SK-N-SH (cell line): ENCODE data around the gene SH3BGRL3. TPM values are rescaled to one million over a fixed set of nuclear protein-coding genes. Genes with fewer than 3 reads are reported as not detected.
"Not testable (repeated sequence)": the region's sequence is repeated elsewhere in the genome, so short reads cannot be mapped to it uniquely, and the experiment has no call there.

Source experiments
- CTCF ChIA-PET: fragments of 300-600, 350-600 bp; formaldehyde crosslinking; extraction: SDS; loops from one replicate; lab custom pipeline; 2021; lab: Yijun Ruan, JAX
- POLR2A ChIA-PET: fragments of 350-600 bp; sonication (Branson Sonifier 250); formaldehyde crosslinking; extraction: SDS; loops from one replicate; lab custom pipeline; 2020; ENCODE audit warnings: antibody characterized with exemption, inconsistent platforms; lab: Yijun Ruan, JAX
- DNase-seq: peaks from one replicate; pipeline ENCODE4 v3.0.0; 2012
- H2AFZ ChIP-seq: fragments of 200-600 bp; sonication (generic); 2 replicates; pipeline ENCODE4 v1.8.1; 2016; ENCODE audit warnings: antibody characterized with exemption, mild to moderate bottlenecking, low read depth
- H3F3A ChIP-seq: fragments of 200-600 bp; sonication (generic); replicated peaks from 2 replicates; pipeline ENCODE3; 2016; ENCODE audit warnings: antibody characterized with exemption, mild to moderate bottlenecking; ENCODE audit not compliant: insufficient read depth
- H3K27ac ChIP-seq, 2 experiments: fragments of 200-500 bp in 1 of 2; fragments of 200-600 bp in 1 of 2; sonication (Bioruptor generic) in 1 of 2; sonication (generic), shearing (Covaris generic) in 1 of 2; 2 replicates each; pipeline versions ENCODE4 v1.5.1 to v1.6.1; 2014 to 2016; ENCODE audit warnings: low read depth in 2 of 2, inconsistent platforms in 1 of 2, low read length in 1 of 2, mild to moderate bottlenecking in 1 of 2, mixed read lengths in 1 of 2
- H3K27me3 ChIP-seq: fragments of 200-600 bp; sonication (generic), shearing (Covaris generic); 2 replicates; pipeline ENCODE4 v1.6.1; 2016; ENCODE audit warnings: mixed run types; ENCODE audit not compliant: insufficient read depth
- H3K36me3 ChIP-seq, 2 experiments: fragments of 200-500 bp in 1 of 2; fragments of 200-600 bp in 1 of 2; sonication (Bioruptor generic) in 1 of 2; sonication (generic) in 1 of 2; replicated peaks in 1 of 2; 2 replicates each; pipeline versions ENCODE3 to v1.5.1; 2014 to 2016; ENCODE audit warnings: low read length in 1 of 2, mild to moderate bottlenecking in 1 of 2; ENCODE audit not compliant: insufficient read depth in 2 of 2, control insufficient read depth in 1 of 2
- H3K4me1 ChIP-seq, 2 experiments: fragments of 200-500 bp in 1 of 2; fragments of 200-600 bp in 1 of 2; sonication (Bioruptor generic) in 1 of 2; sonication (generic), shearing (Covaris generic) in 1 of 2; 2 replicates each; pipeline versions ENCODE4 v1.5.1 to v1.6.1; 2014 to 2016; ENCODE audit warnings: low read depth in 1 of 2, low read length in 1 of 2, mixed run types in 1 of 2; ENCODE audit not compliant: insufficient read depth in 2 of 2, control insufficient read depth in 1 of 2
- H3K4me2 ChIP-seq: fragments of 200-600 bp; sonication (generic), shearing (Covaris generic); 2 replicates; pipeline ENCODE4 v1.6.1; 2017; ENCODE audit warnings: mixed run types
- H3K4me3 ChIP-seq, 2 experiments: fragments of 200-500 bp in 1 of 2; fragments of 200-600 bp in 1 of 2; sonication (Bioruptor generic) in 1 of 2; sonication (generic), shearing (Covaris generic) in 1 of 2; 2 replicates each; pipeline versions ENCODE4 v1.5.1 to v1.8.1; 2014 to 2016; ENCODE audit warnings: low read depth in 2 of 2, inconsistent platforms in 1 of 2, low read length in 1 of 2, mild to moderate bottlenecking in 1 of 2, mixed read lengths in 1 of 2, moderate library complexity in 1 of 2
- H3K79me2 ChIP-seq: fragments of 200-600 bp; sonication (generic); 2 replicates; pipeline ENCODE4 v1.8.1; 2017; ENCODE audit warnings: mild to moderate bottlenecking; ENCODE audit not compliant: insufficient read depth
- H3K9ac ChIP-seq: fragments of 200-600 bp; sonication (generic); 2 replicates; pipeline ENCODE4 v1.6.1; 2017; ENCODE audit warnings: mixed run types
- H3K9me2 ChIP-seq: fragments of 200-600 bp; sonication (generic); 2 replicates; pipeline ENCODE4 v1.6.1; 2017; ENCODE audit warnings: mixed run types
- H3K9me3 ChIP-seq: fragments of 200-600 bp; sonication (generic); 2 replicates; pipeline ENCODE4 v1.6.1; 2017; ENCODE audit warnings: mixed run types, mild to moderate bottlenecking, moderate library complexity
- H4K20me1 ChIP-seq: fragments of 200-600 bp; sonication (generic); 2 replicates; pipeline ENCODE4 v1.6.1; 2017; ENCODE audit warnings: mild to moderate bottlenecking, mixed run types; ENCODE audit not compliant: insufficient read depth
- ELF1 ChIP-seq: IDR thresholded peaks from 2 replicates; pipeline ENCODE4 v1.4.0; 2012
- EP300 ChIP-seq, 2 experiments: IDR thresholded peaks; 2 replicates each; pipeline versions ENCODE4 v1.4.0 to v1.6.1; 2012; ENCODE audit warnings: borderline replicate concordance in 1 of 2, low read depth in 1 of 2, low read length in 1 of 2
- FOXM1 ChIP-seq: IDR thresholded peaks from 2 replicates; pipeline ENCODE4 v1.4.0; 2012; ENCODE audit warnings: low read depth, mild to moderate bottlenecking
- GABPA ChIP-seq: IDR thresholded peaks from 2 replicates; pipeline ENCODE4 v1.4.0; 2012; ENCODE audit warnings: low read depth, mild to moderate bottlenecking
- GATA2 ChIP-seq: sonication (generic); formaldehyde crosslinking; IDR thresholded peaks from 2 replicates; pipeline ENCODE4 v1.5.0; 2020; ENCODE audit warnings: mild to moderate bottlenecking, missing genetic modification reagents
- MEF2A ChIP-seq: IDR thresholded peaks from 2 replicates; pipeline ENCODE4 v1.4.0; 2012; ENCODE audit warnings: low read depth, borderline replicate concordance
- NRF1 ChIP-seq: IDR thresholded peaks from 2 replicates; pipeline ENCODE4 v1.6.1; 2012; ENCODE audit warnings: low read depth, mild to moderate bottlenecking, low read length
- POLR2AphosphoS5 ChIP-seq: IDR thresholded peaks from 2 replicates; pipeline ENCODE4 v1.6.1; 2012; ENCODE audit warnings: low read depth, low read length
- RFX5 ChIP-seq: IDR thresholded peaks from 2 replicates; pipeline ENCODE4 v1.6.1; 2012; ENCODE audit warnings: mild to moderate bottlenecking, improper control_type of control experiment, low read length
- SIN3A ChIP-seq: IDR thresholded peaks from 2 replicates; pipeline ENCODE4 v1.6.1; 2012; ENCODE audit warnings: low read depth, mild to moderate bottlenecking, low read length, moderate library complexity, borderline replicate concordance
- SMC3 ChIP-seq: IDR thresholded peaks from 2 replicates; pipeline ENCODE4 v1.6.1; 2012; ENCODE audit warnings: low read depth, low read length, improper control_type of control experiment
- TAF1 ChIP-seq: IDR thresholded peaks from 2 replicates; pipeline ENCODE4 v1.6.1; 2012; ENCODE audit warnings: low read depth, mild to moderate bottlenecking, low read length, moderate library complexity, borderline replicate concordance
- YY1 ChIP-seq: IDR thresholded peaks from 2 replicates; pipeline ENCODE4 v1.4.0; 2012; ENCODE audit warnings: low read depth, mild to moderate bottlenecking
- WGBS: methylation state at CpG from one replicate; pipeline ENCODE4 v1.1.6; 2017; ENCODE audit warnings: low lambda C conversion rate; 5-methylcytosine and 5-hydroxymethylcytosine counted together
- polyA plus RNA-seq, 3 experiments: library from polyadenylated mRNA; depleted of rRNA; stranded (reverse); fragments of >200 nt; gene quantifications; 2 replicates each; pipeline ENCODE4 v1.2.3, GENCODE V29; 2012
- TF ChIP-seq, protein P1 (sequence below): IDR thresholded peaks from 2 replicates; pipeline ENCODE4 v1.6.1; 2012; ENCODE audit warnings: mild to moderate bottlenecking, low read depth, low read length, moderate library complexity
- TF ChIP-seq, protein P2 (sequence below): fragments of 150-350 bp; IDR thresholded peaks from 2 replicates; pipeline ENCODE4 v1.6.1; 2017; ENCODE audit warnings: antibody characterized with exemption, low read length, low read depth, borderline replicate concordance
- TF ChIP-seq, protein P3 (sequence below): IDR thresholded peaks from 2 replicates; pipeline ENCODE4 v1.4.0; 2012; ENCODE audit warnings: low read depth
- TF ChIP-seq, protein P4 (sequence below): IDR thresholded peaks from 2 replicates; pipeline ENCODE4; 2012
- TF ChIP-seq, protein P5 (sequence below): fragments of 150-350 bp; IDR thresholded peaks from 2 replicates; pipeline ENCODE4 v1.6.1; 2016; ENCODE audit warnings: mild to moderate bottlenecking, low read depth, low read length

The SH3BGRL3 gene
- polyA plus RNA-seq, 1 of the 3 experiments (the other 2 are of a cell fraction), result 202 TPM

DNA sequence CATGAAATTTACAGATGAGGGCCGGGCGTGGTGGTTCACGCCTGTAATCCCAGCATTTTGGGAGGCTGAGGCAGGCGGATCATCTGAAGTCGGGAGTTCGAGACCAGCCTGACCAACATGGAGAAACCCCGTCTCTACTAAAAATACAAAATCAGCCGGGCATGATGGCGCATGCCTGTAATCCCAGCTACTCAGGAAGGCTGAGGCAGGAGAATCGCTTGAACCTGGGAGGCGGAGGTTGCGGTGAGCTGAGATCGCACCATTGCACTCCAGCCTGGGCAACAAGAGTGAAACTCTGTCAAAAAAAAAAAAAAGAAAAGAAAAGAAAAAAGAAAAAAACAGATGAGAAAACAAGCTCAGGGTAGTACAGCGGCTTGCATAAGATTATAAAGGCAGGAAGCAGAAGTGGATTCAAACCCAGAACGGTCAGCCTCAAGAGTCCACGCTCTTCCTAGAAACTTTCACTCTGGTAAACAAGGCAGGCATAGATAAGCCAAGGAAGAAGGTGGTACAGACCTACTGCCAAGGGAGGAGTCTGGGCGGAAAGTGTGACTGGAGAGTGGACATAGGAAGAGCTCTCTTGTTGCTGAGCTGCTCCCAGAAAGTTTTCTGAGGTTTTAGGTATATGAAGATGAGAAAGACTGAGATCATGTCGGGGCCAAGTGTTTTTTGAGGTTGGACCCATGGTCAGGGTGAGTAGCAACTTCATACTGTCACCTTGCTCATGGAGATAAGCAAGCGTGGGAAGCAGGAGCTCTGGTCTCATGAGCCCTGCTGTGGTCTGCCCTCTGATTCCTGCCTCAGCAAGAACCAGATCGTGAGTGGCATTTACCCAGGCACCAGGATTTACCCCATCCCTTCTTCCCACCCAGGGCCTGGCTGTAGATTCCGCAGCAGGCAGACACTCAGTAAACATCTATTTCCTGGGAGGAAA, 28.3 kb downstream of the SH3BGRL3 start:
- H3K4me1 ChIP-seq, H2AFZ ChIP-seq, DNase-seq, H3K27ac ChIP-seq, H3K4me2 ChIP-seq, H3K36me3 ChIP-seq, H3K9me3 ChIP-seq, H3K4me3 ChIP-seq, H3K79me2 ChIP-seq, H3F3A ChIP-seq, H4K20me1 ChIP-seq, H3K9me2 ChIP-seq, H3K9ac ChIP-seq, H3K27me3 ChIP-seq: not testable (repeated sequence)
- CTCF ChIA-PET, result interaction anchor here (0.8 to 5.6 kb wide), 4 partner anchors 10 to 33 kb away, joined by 3 to 41 read pairs (median 6); partner anchors contain the start of gene CD52
- whole genome bisulfite sequencing, result 92% methylated on average over 21 of the region's 21 CpGs
- POLR2A ChIA-PET, result interaction anchor here (0.7 kb wide), 1 partner anchor 132 kb away, joined by 6 read pairs; no protein-coding TSS in a partner anchor

DNA sequence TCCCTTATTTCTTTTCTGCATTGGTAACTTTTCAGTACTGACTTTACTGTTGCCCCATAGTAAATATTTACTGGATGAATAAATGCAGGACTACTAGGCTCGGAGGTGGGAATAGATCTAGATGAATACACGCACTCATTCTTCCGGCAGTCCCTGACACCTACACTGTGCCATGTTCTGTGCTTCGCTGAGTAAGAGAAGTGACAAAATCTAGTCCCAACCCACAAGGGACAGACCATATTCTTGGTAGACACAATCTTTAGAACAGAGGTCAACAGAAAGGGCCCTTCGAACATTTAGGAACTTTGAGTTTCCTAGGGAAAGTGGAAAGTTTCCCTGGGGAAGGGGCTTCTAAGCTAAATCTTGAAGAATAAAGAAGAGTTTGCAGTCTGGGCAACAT, 34.6 kb downstream of the SH3BGRL3 start:
- POLR2A ChIA-PET, result no interaction called here
- H3F3A ChIP-seq, result no peaks in the 10 kb centered on the region
- H3K27me3 ChIP-seq, result peaks cover 8% of the 10 kb centered on the region; the same call in 1 of the 2 replicates
- no peak overlapping the region for H3K27ac ChIP-seq
- CTCF ChIA-PET, result interaction anchor here (0.8 to 10.4 kb wide), 5 partner anchors 26 to 170 kb away, joined by 3 to 213 read pairs (median 3); partner anchors contain the start of genes SH3BGRL3 and ZNF593
- no peak overlapping the region for H3K4me2 ChIP-seq
- H3K9ac ChIP-seq, result no peak overlapping the region
- no peak overlapping the region for H2AFZ ChIP-seq
- H3K9me3 ChIP-seq, result no peaks in the 10 kb centered on the region
- no peaks in the 10 kb centered on the region for H3K36me3 ChIP-seq
- no peaks in the 10 kb centered on the region for H3K79me2 ChIP-seq
- no peaks in the 10 kb centered on the region for H3K9me2 ChIP-seq
- no peaks in the 10 kb centered on the region for H3K4me1 ChIP-seq
- no peaks in the 10 kb centered on the region for H4K20me1 ChIP-seq
- DNase-seq, result no peak
- 57% methylated on average over 5 of the region's 5 CpGs for WGBS
- H3K4me3 ChIP-seq, result no peak overlapping the region
- TF ChIP-seq MEF2A, result no peak
- no peak for TF ChIP-seq SMC3
- TF ChIP-seq, protein P1, sequence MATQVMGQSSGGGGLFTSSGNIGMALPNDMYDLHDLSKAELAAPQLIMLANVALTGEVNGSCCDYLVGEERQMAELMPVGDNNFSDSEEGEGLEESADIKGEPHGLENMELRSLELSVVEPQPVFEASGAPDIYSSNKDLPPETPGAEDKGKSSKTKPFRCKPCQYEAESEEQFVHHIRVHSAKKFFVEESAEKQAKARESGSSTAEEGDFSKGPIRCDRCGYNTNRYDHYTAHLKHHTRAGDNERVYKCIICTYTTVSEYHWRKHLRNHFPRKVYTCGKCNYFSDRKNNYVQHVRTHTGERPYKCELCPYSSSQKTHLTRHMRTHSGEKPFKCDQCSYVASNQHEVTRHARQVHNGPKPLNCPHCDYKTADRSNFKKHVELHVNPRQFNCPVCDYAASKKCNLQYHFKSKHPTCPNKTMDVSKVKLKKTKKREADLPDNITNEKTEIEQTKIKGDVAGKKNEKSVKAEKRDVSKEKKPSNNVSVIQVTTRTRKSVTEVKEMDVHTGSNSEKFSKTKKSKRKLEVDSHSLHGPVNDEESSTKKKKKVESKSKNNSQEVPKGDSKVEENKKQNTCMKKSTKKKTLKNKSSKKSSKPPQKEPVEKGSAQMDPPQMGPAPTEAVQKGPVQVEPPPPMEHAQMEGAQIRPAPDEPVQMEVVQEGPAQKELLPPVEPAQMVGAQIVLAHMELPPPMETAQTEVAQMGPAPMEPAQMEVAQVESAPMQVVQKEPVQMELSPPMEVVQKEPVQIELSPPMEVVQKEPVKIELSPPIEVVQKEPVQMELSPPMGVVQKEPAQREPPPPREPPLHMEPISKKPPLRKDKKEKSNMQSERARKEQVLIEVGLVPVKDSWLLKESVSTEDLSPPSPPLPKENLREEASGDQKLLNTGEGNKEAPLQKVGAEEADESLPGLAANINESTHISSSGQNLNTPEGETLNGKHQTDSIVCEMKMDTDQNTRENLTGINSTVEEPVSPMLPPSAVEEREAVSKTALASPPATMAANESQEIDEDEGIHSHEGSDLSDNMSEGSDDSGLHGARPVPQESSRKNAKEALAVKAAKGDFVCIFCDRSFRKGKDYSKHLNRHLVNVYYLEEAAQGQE, result no peak
- TF ChIP-seq GATA2 (CRISPR knock-in tag), result no peak
- TF ChIP-seq, protein P2, sequence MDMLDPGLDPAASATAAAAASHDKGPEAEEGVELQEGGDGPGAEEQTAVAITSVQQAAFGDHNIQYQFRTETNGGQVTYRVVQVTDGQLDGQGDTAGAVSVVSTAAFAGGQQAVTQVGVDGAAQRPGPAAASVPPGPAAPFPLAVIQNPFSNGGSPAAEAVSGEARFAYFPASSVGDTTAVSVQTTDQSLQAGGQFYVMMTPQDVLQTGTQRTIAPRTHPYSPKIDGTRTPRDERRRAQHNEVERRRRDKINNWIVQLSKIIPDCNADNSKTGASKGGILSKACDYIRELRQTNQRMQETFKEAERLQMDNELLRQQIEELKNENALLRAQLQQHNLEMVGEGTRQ, result no peak
- TF ChIP-seq, protein P3, sequence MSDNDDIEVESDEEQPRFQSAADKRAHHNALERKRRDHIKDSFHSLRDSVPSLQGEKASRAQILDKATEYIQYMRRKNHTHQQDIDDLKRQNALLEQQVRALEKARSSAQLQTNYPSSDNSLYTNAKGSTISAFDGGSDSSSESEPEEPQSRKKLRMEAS, result no peak
- no peak for TF ChIP-seq EP300 (IDR thresholded peaks at IDR 0.05; ENCODE audit: borderline replicate concordance in 1 of 2, low read depth in 1 of 2, low read length in 1 of 2)
- TF ChIP-seq FOXM1, result no peak
- TF ChIP-seq, protein P4, sequence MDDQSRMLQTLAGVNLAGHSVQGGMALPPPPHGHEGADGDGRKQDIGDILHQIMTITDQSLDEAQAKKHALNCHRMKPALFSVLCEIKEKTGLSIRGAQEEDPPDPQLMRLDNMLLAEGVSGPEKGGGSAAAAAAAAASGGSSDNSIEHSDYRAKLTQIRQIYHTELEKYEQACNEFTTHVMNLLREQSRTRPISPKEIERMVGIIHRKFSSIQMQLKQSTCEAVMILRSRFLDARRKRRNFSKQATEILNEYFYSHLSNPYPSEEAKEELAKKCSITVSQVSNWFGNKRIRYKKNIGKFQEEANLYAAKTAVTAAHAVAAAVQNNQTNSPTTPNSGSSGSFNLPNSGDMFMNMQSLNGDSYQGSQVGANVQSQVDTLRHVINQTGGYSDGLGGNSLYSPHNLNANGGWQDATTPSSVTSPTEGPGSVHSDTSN, result no peak
- TF ChIP-seq GABPA, result no peak
- TF ChIP-seq, protein P5, sequence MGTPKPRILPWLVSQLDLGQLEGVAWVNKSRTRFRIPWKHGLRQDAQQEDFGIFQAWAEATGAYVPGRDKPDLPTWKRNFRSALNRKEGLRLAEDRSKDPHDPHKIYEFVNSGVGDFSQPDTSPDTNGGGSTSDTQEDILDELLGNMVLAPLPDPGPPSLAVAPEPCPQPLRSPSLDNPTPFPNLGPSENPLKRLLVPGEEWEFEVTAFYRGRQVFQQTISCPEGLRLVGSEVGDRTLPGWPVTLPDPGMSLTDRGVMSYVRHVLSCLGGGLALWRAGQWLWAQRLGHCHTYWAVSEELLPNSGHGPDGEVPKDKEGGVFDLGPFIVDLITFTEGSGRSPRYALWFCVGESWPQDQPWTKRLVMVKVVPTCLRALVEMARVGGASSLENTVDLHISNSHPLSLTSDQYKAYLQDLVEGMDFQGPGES, result no peak
- TF ChIP-seq NRF1, result no peak
- TF ChIP-seq TAF1, result no peak
- TF ChIP-seq ELF1, result no peak
- no peak for TF ChIP-seq RFX5
- TF ChIP-seq POLR2AphosphoS5, result no peak
- TF ChIP-seq SIN3A, result no peak
- TF ChIP-seq YY1, result no peak
